GM12891 (cell line): Measurements from ENCODE around the gene FGGY.

ENCODE experiments used
- PAX5 ChIP-seq: IDR thresholded peaks from 2 replicates; pipeline ENCODE4 v1.6.1; 2011; ENCODE audit warnings: low read length, moderate library complexity, mild to moderate bottlenecking; ENCODE audit not compliant: insufficient read depth, severe bottlenecking
- POLR2A ChIP-seq: IDR thresholded peaks from 2 replicates; pipeline ENCODE4 v1.6.1; 2011; ENCODE audit warnings: low read depth, low read length, control low read depth
- POLR2AphosphoS5 ChIP-seq: IDR thresholded peaks from 2 replicates; pipeline ENCODE4 v1.6.1; 2011; ENCODE audit warnings: low read depth, low read length, control low read depth
- POU2F2 ChIP-seq: IDR thresholded peaks from 2 replicates; pipeline ENCODE4 v1.6.1; 2011; ENCODE audit warnings: low read depth, mild to moderate bottlenecking, control low read depth, low read length, moderate library complexity
- SPI1 ChIP-seq: IDR thresholded peaks from 2 replicates; pipeline ENCODE4 v1.6.1; 2011; ENCODE audit warnings: low read depth, low read length, control low read depth
- TAF1 ChIP-seq: IDR thresholded peaks from 2 replicates; pipeline ENCODE4 v1.6.1; 2011; ENCODE audit warnings: low read depth, low read length, control low read depth

GRCh38 chr1:59293849-59294248 is 3.0 kb upstream of the FGGY start:
- no peak for TF ChIP-seq POLR2A
- no peak for TF ChIP-seq TAF1
- TF ChIP-seq POU2F2, result no peak
- TF ChIP-seq POLR2AphosphoS5, result no peak
- no peak for TF ChIP-seq SPI1
- no peak for TF ChIP-seq PAX5
